Testis (tissue), 2 donors: Measurements from ENCODE around the gene CLDN4.

ENCODE experiments used
- POLR2A ChIP-seq: fragments of 450-650 bp; IDR thresholded peaks from one replicate; pipeline ENCODE4 v1.6.1; 2017; ENCODE audit warnings: antibody characterized with exemption, mild to moderate bottlenecking, moderate library complexity
- TF ChIP-seq, protein P1 (sequence below), 3 experiments: fragments of 450-650 bp in 2 of 3; fragments of 200-600 bp in 1 of 3; sonication (generic) in 1 of 3; IDR thresholded peaks; one replicate each; pipeline ENCODE4 v1.5.1; 2016 to 2019; ENCODE audit warnings: antibody characterized with exemption in 3 of 3, mild to moderate bottlenecking in 2 of 3, moderate library complexity in 1 of 3

DNA sequence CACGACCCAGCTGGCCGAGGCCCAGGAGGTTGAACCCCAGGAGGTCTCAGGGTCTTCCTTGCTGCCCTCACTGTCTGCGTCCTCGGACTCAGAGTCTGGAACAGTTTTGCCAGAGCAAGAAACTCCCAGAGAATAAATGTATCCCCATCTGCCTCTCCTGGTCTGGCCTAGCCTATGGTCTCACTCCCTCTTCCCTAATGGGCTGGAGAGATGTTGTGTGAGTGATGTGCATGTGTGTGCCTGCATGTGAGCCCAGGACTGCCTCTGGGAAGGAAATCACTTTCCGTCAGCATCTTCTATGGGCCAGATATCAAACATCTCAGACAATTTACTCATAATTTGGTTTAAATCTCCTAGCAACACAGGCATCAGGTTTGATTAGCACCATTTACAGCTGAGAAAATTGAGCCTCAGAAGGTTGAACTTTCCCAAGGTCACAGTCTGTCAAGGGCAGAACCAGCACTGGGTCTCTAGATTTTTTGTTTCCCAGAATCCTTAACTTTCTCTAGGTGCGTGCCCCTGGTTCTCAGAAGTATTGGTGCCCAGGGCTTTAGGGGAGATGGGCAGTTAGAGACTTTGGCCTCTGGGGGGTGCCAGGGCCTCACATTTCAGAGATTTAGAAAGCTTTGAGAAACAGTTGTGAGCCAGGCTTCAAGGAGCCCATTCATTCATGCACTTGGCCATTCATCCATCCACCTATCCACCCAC is 35.1 kb downstream of the CLDN4 start:
- TF ChIP-seq, protein P1, sequence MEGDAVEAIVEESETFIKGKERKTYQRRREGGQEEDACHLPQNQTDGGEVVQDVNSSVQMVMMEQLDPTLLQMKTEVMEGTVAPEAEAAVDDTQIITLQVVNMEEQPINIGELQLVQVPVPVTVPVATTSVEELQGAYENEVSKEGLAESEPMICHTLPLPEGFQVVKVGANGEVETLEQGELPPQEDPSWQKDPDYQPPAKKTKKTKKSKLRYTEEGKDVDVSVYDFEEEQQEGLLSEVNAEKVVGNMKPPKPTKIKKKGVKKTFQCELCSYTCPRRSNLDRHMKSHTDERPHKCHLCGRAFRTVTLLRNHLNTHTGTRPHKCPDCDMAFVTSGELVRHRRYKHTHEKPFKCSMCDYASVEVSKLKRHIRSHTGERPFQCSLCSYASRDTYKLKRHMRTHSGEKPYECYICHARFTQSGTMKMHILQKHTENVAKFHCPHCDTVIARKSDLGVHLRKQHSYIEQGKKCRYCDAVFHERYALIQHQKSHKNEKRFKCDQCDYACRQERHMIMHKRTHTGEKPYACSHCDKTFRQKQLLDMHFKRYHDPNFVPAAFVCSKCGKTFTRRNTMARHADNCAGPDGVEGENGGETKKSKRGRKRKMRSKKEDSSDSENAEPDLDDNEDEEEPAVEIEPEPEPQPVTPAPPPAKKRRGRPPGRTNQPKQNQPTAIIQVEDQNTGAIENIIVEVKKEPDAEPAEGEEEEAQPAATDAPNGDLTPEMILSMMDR (IDR thresholded peaks at IDR 0.05) = peak; percentile 35 to 70 (median 57)
- TF ChIP-seq POLR2A = no peak
